ENCODE data around the gene CCDC6.
"Not testable (repeated sequence)": the region's sequence is repeated elsewhere in the genome, so short reads cannot be mapped to it uniquely, and the experiment has no call there.

DNA sequence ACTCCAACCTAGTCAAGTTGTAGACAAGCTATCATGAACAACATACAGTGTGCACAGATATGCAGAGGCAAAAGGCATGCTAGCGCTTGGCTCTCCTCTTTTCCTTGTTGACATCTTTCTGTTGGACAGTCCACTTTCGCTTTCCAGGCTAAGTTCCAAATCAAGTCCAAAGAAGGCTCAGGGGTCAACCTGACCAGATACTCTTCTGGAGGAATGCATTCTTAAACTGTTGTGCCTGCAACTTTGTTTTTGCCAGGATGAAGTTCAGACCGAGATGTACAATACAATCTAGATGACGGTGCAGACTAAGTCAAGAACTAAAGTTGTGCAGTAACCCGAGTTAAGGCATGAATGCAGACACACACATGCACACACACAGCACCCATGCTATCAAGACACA, 117.4 kb downstream of the CCDC6 start:
- TF ChIP-seq, protein P1, sequence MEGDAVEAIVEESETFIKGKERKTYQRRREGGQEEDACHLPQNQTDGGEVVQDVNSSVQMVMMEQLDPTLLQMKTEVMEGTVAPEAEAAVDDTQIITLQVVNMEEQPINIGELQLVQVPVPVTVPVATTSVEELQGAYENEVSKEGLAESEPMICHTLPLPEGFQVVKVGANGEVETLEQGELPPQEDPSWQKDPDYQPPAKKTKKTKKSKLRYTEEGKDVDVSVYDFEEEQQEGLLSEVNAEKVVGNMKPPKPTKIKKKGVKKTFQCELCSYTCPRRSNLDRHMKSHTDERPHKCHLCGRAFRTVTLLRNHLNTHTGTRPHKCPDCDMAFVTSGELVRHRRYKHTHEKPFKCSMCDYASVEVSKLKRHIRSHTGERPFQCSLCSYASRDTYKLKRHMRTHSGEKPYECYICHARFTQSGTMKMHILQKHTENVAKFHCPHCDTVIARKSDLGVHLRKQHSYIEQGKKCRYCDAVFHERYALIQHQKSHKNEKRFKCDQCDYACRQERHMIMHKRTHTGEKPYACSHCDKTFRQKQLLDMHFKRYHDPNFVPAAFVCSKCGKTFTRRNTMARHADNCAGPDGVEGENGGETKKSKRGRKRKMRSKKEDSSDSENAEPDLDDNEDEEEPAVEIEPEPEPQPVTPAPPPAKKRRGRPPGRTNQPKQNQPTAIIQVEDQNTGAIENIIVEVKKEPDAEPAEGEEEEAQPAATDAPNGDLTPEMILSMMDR (IDR thresholded peaks at IDR 0.05; ENCODE audit: insufficient read depth, low read length, poor library complexity, severe bottlenecking) = not testable (repeated sequence)
- not testable (repeated sequence) for TF ChIP-seq EZH2phosphoT487 (conservative IDR thresholded peaks at IDR 0.05; ENCODE audit: low read length)
